Retina (tissue), 1 donor: ENCODE data around the gene GPR156.
"Not testable (repeated sequence)": the region's sequence is repeated elsewhere in the genome, so short reads cannot be mapped to it uniquely, and the experiment has no call there.

Source experiments
- DNase-seq: peaks from one replicate; pipeline ENCODE4 v3.0.0-alpha.2; 2016

The GPR156 gene

DNA sequence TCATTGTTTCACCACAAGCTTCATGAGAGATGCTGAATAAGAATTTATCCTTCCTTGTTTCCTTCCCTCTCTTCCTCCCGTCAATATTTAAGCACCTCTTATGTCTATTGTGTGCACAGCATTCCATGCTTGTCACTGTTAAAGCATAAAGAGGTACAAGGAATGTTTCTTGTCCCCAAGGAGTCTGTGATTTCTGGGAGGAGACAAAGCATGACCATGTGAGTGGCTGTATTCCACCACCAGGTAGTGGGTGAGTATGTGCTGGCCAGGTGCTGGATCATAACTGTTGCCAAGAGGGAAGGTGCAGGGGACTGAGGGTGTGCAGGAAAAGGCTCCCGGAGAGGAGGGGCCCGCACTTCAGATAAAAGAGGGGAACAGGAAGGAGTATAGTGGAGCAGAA lies 127.9 kb downstream of the GPR156 start:
- DNase-seq: no peak

- no peak for DNase-seq
Measured at GRCh38 chr3:120156699-120157098, 128.3 kb downstream of the GPR156 start.

- DNase-seq: not testable (repeated sequence)
Measured at GRCh38 chr3:120155694-120156093, 129.3 kb downstream of the GPR156 start.

- no peak for DNase-seq
Measured at GRCh38 chr3:120155108-120155507, 129.9 kb downstream of the GPR156 start.

GRCh38 chr3:120153294-120153693 lies 131.7 kb downstream of the GPR156 start:
- DNase-seq: no peak

DNA sequence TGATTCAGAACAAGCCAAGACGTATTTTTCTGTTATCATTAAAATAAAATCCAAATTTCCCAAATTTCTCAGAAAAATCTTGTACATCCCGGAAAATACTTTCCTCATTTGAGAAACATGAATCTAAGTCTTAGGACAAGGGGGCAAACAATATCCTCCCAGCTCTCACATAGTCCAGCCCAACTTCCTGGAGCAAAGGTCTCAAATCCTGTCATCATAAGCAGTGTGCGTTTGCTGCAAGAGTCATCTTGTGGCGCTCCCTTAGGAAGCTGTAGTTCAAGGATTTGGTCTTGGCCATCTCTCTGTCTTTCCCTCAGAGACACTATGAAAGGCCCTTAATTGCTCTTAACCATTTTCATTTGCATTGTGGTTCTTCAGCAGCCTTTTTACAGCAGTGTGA lies 133.2 kb downstream of the GPR156 start:
- no peak for DNase-seq

GRCh38 chr3:120148187-120148949 lies 136.7 kb downstream of the GPR156 start:
- no peak for DNase-seq

DNA sequence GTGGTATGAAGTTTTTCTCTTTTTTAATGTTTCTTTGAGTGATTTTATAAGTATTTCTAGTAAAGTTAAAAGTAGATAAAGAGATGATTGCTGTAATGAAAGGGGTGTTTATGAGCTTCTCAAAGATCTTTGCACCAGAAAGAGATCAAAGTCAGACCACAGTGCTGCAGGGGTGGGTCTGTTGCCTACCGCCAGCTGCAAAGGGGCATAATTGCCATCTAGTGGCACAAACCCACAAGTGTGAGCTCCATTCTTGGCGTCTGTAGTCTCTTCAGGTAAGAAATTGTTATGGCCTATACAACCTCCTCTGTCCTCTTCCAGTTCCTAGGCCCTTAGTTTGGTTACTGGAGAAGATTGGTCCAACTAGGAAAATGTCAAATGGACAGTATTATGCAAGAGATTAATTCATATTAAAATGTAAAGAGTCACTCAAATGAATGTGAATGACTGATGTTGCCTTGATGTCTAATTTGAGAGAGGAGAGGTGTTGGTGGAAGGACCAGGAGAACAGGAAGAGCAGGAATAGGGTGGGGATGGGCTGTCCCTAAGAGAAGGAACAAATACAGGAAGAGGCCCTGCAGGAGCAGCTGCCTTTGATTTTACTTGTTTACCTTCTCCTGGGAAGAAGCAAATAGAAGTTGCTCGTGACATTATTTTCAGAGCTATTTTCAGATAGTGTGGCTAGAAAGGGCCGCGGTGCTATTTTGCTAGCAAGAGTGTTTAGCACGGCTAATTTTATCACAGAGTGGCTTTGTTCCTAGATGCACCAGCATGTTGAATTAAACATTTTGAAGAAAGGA lies 137.8 kb downstream of the GPR156 start:
- no peak for DNase-seq

DNA sequence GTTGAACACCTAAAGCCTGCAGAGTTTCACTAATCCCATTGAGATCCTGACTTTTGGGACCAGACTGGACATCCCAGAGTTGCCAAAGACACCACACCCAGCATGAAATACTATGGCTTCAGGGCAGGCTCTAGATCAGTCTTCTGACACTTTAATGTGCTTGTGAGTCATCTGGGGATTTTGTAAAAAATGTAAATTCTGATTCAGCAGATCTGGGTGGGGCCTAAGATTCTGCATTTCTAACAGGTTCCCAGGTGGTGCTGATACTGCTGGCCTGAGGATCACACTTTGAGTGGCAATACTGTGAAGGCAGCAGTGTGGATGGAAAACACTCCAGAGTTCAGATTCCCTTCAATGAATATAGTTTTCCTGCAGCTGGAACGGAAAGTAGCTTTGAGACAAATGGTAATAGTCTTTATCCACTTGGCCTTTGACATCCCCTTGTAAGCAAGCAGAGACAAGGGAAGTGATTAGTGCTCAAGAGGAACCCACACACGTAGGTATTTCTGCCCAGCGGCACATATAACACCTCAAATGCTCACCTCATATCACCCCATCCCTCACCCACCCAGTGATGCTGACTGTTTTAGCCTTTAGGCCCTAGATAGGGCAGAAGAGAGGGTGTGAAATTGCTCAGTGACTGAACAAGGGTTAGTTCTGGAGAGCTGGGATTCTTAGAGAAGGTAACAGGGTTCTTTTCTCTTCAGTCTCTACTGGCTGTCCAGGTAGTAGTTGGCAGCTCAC lies 139.3 kb downstream of the GPR156 start:
- DNase-seq: no peak

- DNase-seq: no peak
Measured at GRCh38 chr3:120144267-120144666, 140.8 kb downstream of the GPR156 start.

DNA sequence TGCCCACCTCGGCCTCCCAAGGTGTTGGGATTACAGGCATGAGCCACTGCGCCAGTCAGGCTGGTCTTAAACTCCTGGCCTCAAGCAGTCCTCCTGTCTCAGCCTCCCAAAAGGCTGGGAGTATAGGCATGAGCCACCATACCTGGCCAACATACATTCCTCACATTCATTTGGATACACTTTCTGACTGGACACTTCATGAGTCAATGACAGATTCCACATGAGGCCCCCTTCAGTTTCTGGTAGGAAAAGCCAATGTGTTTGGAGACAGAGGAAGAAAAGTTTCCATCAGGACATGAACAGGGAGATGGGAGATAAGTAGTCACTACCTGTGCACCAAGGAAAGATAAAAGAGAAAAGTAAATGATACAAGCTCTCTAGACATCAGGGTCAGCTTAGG lies 141.3 kb downstream of the GPR156 start:
- no peak for DNase-seq

GRCh38 chr3:120142236-120142635 lies 142.8 kb downstream of the GPR156 start:
- DNase-seq: no peak

DNA sequence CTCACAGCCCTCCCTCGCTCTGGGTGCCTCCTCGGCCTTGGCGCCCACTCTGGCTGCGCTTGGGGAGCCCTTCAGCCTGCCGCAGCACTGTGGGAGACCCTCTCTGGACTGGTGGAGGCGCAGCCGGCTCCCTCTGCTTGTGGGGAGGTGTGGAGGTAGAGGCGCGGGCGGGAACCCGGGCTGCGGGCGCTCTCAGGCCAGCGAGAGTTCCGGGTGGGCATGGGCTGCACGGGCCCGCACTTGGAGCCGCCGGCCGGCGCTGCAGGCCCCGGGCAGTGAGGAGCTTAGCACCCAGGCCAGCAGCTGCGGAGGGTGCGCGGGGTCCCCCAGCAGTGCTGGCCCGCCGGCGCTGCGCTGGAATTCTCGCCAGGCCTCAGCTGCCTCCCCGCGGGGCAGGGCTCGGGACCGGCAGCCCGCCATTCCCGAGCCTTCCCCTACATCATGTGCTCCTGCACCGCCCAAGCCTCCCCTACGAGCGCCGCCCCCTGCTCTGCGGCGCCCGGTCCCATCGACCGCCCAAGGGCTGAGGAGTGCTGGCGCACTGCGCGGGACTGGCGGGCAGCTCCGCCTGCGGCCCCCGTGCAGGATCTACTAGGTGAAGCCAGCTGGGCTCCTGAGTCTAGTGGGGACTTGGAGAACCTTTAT lies 144.8 kb downstream of the GPR156 start:
- DNase-seq: no peak

DNA sequence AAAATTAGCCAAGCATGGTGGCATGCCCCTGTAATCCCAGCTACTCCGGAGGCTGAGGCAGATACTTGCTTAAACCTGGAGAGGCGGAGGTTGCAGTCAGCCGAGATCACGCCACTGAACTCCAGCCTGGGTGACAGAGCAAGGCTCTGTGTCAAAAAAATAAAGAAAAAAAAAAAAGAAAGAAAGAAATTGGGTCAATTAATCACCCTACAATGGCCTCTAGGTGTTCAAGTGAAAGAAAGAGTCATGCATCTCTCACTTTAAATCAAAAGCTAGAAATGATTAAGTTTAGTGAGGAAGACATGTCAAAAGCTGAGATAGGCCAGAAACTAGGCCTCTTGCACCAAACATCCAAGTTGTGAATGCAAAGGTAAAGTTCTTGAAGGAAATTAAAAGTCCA lies 145.9 kb downstream of the GPR156 start:
- no peak for DNase-seq

DNA sequence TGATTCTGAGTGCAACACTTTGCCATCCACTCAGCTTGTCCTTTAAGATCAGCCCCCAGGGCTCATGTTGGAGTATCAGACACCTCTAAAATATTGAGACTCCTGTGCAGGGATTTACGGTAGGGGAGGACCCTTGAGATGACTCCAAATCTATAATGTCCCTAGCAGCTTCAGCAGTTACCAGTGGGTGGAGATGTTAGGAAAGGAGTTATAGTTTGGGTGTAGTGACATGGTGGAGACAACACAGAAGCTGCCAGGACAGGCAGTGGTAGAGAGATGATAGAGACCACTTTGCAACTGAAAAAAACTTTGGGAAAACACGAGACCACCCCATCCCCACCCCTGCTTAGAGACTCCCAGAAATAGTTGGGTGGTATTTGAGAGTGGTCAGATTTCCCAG lies 147.5 kb downstream of the GPR156 start:
- DNase-seq: no peak

- DNase-seq: no peak
Measured at GRCh38 chr3:120130656-120131055, 154.4 kb downstream of the GPR156 start.

DNA sequence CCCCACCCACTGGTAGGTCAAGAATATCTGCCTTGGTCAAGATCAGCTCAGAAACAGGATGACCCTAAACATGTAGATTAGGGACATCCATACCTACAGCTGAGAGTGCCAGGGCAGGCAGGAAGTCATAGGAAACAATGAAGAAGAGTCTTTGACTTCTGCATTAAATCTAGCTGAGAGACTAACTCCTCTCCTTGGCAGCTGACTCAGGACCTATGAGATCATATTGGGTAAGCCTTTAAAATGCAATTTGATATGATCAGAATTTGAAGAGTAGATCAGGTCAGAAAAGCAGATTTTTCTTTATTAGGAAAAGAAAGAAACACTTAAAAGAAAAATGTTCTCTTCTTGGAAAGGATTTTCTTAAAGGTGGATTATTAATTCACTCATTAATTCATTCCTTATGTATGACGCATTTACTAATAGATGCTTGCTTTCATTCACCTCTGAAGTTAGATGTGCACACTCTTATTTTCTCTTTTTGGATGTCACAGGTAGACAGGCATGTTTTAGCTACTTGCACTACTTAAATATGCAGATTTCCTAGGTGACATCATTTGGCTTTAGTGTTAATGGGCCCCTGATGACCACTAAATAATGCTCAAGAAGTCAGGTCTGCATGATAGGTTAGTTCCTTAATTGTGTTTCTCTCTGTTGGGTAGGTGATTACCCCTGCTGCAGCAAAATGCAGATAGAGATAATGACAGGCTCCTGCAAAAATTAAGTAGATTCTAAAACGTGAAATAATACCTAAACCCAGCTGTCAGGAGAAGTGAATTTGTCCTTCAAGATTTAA lies 155.1 kb downstream of the GPR156 start:
- DNase-seq: no peak

DNA sequence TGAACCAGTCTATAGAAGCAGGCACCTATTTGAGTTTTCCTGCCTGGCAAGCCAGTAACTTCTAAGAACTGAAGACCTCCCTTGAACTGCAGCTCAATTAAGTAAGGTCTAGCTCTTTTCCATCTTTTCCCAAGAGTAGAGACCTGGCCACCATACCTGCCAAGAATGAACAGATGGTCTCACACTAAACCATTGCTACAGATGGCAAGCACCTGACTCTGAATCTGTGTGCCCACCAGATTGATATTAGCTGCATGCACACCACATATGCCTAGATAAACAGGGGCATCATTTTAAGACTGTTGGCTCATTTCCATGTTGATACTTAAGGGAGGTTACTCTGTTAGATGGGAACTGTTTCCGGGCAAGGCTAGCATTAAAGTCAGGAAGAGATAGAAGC lies 156.0 kb downstream of the GPR156 start:
- no peak for DNase-seq

DNA sequence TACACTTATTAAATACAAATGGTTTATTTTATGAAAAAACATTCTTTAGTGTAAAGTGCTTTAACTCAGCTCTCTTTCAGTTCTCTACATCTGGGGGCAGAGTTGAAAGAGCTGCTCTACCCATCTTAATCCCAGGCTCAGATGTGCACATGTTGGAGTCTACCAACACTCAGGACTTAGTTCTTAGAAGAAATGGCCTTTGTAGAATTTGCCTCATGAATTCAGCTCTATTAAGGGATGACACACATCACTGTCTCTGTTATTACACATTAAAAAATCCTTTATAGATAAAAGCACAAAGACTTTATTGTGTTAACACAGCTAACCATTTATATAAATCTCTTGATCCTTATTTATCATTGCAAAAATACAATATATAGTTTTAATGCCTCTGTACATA lies 159.0 kb downstream of the GPR156 start:
- DNase-seq: no peak

- DNase-seq: no peak
Measured at GRCh38 chr3:120119846-120120510, 165.0 kb downstream of the GPR156 start.
